ENCODE results near the gene ADAMTS15. TPM values are rescaled to one million over a fixed set of nuclear protein-coding genes. Genes with fewer than 3 reads are reported as not detected.

ADAMTS15 gene
- total RNA-seq, 6 experiments from 2014 or later = 0.19 to 1.1 (median 0.31) TPM; not detected in 1

- no peaks in the 10 kb centered on the region for H3K36me3 ChIP-seq
- H3K4me3 ChIP-seq = no peak overlapping the region
- H3K27me3 ChIP-seq = no peaks in the 10 kb centered on the region
- WGBS (ENCODE audit: insufficient coverage, low coverage, low lambda C conversion rate, missing lambda C conversion rate) = 97% methylated on average over 4 of the region's 14 CpGs
- intact Hi-C loops (cut with DNase I) = no loop called here
- ATAC-seq = peak in 1 of 4 donors; percentile 40
- H3K27ac ChIP-seq = no peak overlapping the region
- TF ChIP-seq, protein P1, sequence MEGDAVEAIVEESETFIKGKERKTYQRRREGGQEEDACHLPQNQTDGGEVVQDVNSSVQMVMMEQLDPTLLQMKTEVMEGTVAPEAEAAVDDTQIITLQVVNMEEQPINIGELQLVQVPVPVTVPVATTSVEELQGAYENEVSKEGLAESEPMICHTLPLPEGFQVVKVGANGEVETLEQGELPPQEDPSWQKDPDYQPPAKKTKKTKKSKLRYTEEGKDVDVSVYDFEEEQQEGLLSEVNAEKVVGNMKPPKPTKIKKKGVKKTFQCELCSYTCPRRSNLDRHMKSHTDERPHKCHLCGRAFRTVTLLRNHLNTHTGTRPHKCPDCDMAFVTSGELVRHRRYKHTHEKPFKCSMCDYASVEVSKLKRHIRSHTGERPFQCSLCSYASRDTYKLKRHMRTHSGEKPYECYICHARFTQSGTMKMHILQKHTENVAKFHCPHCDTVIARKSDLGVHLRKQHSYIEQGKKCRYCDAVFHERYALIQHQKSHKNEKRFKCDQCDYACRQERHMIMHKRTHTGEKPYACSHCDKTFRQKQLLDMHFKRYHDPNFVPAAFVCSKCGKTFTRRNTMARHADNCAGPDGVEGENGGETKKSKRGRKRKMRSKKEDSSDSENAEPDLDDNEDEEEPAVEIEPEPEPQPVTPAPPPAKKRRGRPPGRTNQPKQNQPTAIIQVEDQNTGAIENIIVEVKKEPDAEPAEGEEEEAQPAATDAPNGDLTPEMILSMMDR (IDR thresholded peaks at IDR 0.05) = no peak
- TF ChIP-seq POLR2A (IDR thresholded peaks at IDR 0.05) = no peak
- DNase-seq = no peak
- H3K4me1 ChIP-seq = no peaks in the 10 kb centered on the region
- no peaks in the 10 kb centered on the region for H3K9me3 ChIP-seq
Measured at GRCh38 chr11:130485983-130486382, 37.5 kb downstream of the ADAMTS15 start.

DNA sequence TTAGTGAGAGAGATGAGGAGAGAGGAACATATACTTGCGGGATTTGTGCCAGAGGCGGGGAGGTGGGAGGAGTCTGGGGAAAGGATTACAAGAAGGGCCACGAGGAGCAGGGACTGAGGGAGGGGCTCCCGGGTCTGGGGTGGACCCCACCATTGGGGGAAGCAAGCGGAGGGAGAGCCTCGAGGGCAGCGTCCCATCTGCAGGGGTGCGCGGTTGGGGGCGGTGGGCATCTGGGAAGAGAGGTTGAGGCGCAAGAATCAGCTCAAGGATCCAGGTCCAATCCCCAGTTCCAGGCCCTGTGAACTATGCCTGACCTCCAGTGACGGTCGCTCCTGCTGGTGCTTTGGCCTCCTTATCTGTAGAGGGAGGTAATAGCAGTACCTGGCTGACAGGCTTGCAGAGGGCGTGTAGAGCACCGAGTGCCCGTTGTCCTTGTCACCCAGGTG is 38.0 kb downstream of the ADAMTS15 start:
- Histone ChIP-seq H3K27ac (no peak overlapping the region), H3K36me3 (no peaks in the 10 kb centered on the region), H3K9me3 (no peaks in the 10 kb centered on the region), H3K4me3 (no peak overlapping the region), H3K27me3 (no peaks in the 10 kb centered on the region), H3K4me1 (no peaks in the 10 kb centered on the region)
- ATAC-seq (no peak), DNase-seq (no peak)
- intact Hi-C loops (cut with DNase I) = no loop called here
- TF ChIP-seq, protein P1 (IDR thresholded peaks at IDR 0.05) = no peak
- no peak for TF ChIP-seq POLR2A (IDR thresholded peaks at IDR 0.05)
- 76% methylated on average over 3 of the region's 16 CpGs for WGBS (ENCODE audit: insufficient coverage, low coverage, low lambda C conversion rate, missing lambda C conversion rate)

GRCh38 chr11:130486987-130487923 is 38.8 kb downstream of the ADAMTS15 start:
- no peak for DNase-seq
- no peak for TF ChIP-seq POLR2A (IDR thresholded peaks at IDR 0.05)
- TF ChIP-seq, protein P1 (IDR thresholded peaks at IDR 0.05) = no peak
- ATAC-seq = peak in 1 of 4 donors; percentile 21
- Histone ChIP-seq H3K36me3 (no peaks in the 10 kb centered on the region), H3K27ac (no peak overlapping the region), H3K9me3 (no peaks in the 10 kb centered on the region), H3K4me1 (no peaks in the 10 kb centered on the region), H3K27me3 (no peaks in the 10 kb centered on the region), H3K4me3 (no peak overlapping the region)
- 64% methylated on average over 10 of the region's 28 CpGs for WGBS (ENCODE audit: insufficient coverage, low coverage, low lambda C conversion rate, missing lambda C conversion rate)
- intact Hi-C loops (cut with DNase I) = no loop called here

DNA sequence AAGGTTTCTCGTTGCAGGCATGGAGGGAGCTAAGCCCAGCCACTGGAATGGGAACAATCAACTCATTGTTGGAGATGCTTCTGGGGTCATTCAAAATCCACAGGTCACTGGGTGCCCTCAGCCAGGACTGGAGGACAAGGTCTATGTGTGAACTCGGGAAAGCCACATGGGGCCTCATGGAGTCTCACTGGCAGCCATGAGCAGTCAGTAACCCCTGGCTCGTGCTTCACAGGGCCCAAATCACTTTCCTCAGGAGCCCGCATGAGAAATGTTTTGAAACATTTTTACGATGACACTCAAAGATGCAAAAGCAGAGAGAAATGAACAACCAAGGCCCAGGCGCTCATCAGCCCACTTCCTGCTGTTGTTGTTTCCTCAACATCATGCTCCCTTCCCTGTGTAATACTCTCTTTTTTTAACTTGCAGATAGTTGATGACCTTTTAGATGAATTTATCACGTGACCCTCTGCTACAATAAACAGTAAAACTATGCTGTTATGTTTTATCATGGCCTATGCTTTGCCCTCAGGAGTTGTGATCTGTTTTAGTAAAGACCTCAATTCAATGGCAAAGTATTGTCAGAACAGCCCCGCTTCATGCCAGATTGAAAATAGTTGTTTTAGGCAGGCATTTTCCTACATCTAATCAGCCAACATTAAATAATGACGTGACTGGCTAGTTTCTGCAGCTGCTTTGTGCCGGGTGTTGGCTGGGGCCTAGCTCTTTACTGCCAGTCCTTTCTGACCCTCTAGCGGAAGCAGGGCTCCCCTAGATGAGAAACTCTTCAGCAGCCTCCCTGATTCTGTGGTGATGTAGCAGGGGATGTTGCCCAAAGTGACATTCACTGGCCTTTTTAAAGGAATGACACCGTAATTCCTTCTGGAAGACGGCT is 39.7 kb downstream of the ADAMTS15 start:
- no peaks in the 10 kb centered on the region for H3K4me1 ChIP-seq
- TF ChIP-seq, protein P1 (IDR thresholded peaks at IDR 0.05) = no peak
- no peak for TF ChIP-seq POLR2A (IDR thresholded peaks at IDR 0.05)
- intact Hi-C loops (cut with DNase I) = no loop called here
- WGBS (ENCODE audit: insufficient coverage, low coverage, low lambda C conversion rate, missing lambda C conversion rate) = 72% methylated on average over 9 of the region's 13 CpGs
- H3K4me3 ChIP-seq = no peak overlapping the region
- H3K9me3 ChIP-seq = no peaks in the 10 kb centered on the region
- no peaks in the 10 kb centered on the region for H3K36me3 ChIP-seq
- H3K27ac ChIP-seq = no peak overlapping the region
- DNase-seq (no peak), ATAC-seq (no peak)
- H3K27me3 ChIP-seq = no peaks in the 10 kb centered on the region
